ENCODE data around the gene JAZF1.

JAZF1 gene

DNA sequence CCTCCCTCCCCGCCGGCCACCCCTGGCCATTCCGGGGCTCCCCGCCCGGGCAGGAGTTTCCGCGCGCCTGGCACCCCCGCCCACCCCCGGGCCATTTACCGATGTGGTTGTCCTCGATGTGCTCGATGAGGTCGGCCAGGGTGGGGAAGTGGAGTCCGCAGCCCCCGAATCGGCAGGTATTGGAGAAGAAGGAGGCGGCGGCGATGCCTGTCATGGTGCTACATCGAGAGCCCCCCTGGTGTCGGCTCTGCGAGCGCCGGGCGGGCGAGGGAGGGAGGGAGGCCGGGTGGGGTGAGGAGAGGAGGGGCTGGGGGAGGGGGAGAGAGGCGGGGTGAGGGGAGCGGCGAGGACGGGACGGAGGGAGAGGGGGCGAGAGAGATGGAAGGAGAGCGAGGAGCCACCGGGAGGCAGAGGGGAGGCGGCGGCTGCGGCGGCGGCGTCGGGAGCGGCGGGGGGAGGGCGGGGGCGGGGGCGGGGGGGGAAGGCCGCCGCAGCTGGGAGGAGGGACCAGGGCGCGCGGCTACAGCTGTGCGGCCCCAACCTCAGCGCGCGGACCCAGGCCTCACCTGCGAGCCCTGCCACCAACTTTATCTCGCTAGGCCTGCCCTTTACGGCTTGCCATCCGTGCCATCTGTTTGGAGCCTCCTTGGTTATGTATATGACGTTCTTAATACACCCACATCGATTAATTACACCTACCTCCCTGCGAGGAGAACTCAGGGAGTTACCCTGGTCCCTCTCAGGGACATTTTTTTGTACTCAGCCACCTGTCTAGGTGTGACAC, at the start of gene JAZF1:
Gene JAZF1, minus strand, starts transcription at position 432 of the 784 bp plus-strand sequence.
- peak; percentile 51 for DNase-seq

DNA sequence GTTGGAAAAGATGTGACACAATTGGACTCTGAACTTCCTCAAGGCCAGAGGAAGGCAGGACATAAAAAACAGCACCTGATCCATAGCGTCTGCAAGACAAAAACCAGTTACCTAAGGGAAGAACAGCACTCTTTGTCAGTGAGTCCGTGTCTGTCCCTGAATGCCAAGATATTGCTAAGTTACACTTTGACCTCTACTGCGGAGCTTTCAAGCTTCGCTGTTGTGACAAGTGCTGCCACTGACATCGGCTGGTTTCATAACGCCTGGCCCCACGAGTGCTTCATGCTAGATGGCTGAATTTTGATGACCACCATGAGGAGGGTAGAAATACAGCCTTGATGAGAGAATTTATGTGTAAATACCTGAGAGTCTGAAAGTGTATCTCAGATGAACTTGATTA, 49.7 kb upstream of the JAZF1 start:
- no peak for DNase-seq

DNA sequence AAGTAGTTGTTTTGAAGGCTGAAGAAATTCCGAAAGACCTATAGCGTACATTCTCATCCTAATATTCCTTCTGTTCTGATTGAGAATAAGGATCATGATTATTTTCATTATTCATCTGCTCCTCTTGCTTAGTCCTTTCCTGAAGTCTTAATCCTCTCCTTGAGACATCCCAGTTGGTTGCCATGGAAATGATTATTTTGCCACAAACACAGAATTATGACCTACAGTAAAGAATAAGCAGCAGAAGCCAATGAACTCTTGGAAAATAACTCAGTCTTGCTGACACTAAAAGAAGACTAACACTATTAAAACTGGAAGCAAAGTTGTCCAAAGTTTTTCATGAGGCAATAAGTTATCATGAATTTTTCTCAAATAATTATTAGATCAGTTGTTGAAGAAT, 47.8 kb upstream of the JAZF1 start:
- DNase-seq = no peak

DNA sequence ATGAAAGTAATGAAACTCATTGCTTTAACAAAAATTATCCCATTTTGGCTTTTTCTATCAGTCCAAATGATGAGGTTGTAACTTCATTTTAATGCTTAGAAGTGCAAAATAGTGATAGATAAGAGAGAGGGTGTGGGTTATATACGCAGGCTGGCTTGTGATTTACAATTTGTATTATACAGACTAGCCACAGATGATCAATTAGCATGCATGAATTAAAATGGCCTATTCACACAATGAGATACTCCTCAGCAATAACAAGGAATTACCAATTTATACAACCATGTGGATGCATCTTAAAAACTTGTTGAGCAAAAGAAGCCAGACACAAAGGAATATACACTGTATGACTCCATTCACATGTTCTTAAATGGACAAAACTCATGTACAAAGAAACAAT, 45.4 kb upstream of the JAZF1 start:
- DNase-seq = no peak

DNA sequence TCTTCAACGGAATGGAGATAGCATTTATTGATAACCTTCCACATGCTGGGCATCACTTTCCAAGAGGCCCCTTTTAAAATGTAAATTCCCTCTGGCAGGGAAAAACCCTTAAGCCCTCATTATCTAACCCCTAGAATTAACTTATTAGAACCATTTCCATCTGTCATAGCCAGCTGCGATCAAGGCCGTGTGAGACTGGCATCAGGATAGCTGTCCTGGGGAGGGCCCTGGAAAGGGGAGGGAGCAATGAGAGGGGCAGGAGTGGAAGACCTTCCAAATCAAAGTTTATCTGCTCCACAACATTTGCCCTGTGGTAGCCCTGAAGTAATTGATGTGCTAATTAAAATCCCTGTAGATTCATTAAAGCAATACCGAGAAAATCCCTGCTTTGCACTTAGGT, 45.0 kb upstream of the JAZF1 start:
- DNase-seq = no peak

DNA sequence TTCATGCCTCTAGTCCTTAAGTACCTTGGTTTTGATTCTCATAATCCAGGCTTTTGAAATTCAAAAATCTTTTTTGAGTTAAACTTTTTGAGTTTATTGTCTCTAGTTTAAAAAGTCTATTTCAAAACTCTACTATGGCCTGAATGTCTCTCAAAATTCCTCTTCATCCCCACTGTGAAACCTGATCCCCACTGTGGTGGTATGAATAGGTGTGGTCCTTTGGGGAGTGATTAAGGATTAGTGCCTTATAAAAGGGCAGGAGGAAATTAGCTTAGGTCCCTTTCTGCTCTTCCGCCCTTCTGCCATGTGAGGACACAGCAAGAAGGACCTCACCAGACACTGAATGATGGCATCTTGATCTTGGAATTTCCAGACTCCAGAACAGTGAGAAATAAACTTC, 44.1 kb upstream of the JAZF1 start:
- no peak for DNase-seq

DNA sequence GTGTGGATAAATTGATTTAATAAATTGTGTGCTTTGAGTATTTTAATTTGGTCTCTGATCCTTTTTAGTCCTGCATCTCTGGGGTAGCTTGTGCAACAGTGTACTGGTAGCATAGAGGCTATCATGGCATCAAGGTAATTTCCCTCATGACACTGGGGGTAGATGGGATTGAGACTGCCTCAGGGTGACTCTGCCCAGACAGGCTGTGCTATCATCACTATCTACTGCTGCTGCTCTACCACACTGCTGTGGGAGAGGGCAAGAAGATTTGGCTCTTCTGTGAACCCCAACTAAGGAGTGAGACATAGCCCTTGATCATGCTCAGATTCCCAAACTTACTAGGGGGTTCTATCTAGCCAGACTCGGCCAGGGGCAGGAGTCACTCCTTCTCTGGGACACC, 43.6 kb upstream of the JAZF1 start:
- DNase-seq = no peak

DNA sequence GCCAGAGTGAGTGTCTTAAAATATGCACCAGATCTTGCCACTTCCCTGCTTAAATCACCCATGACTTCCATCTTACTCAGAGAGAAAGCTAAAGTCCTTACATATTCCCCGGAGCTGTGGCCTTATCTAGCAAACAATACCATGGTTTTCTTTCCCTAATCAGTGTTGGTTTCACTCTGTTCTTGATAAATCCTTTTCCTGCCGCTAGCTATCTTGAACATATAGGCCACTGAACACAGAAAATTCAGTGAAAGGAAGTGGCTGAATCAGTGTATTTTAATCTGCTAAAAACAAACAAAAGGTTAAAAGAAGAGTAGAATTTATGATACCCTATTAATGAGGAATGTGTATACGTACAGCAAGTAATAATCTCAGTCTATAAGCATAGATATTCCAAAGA, 42.0 kb upstream of the JAZF1 start:
- DNase-seq = no peak

DNA sequence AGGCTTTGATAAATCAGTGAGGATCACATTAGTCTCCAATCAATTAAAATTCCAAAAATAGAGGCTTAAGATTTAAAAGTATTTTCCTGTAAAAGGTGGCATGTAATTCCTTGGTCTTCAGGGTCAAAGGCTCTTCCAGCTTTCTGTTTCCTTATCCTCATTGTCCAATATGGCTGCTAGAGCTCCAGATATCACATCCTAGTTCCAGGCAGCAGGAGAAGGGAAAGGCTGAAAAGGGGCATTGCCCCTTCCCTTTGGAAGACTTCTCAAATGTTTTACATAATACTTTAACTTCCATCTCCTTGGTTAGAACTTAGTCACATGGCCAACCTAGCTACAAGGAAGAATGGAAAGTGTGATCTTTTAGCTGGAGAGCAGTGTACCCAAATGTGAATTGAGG, 39.2 kb upstream of the JAZF1 start:
- DNase-seq = no peak

DNA sequence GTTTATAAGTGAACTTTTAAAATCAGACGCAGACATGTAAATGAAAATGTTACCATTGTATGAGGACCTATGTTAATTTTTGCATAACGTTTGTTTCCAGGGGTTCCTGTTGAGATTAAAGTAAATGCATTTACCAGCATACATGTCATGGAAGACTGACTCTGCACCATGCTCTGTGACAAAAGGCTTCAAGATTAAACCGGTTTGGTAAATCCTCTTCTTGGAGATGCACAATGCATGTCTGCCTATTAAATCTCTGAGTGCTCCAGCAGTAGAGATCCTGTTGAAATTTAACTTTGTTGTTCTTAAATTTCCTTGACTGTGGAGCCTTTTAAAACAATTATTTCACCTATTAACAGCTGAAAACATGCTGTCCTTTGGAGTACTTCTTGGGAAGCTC, 36.5 kb upstream of the JAZF1 start:
- no peak for DNase-seq

DNA sequence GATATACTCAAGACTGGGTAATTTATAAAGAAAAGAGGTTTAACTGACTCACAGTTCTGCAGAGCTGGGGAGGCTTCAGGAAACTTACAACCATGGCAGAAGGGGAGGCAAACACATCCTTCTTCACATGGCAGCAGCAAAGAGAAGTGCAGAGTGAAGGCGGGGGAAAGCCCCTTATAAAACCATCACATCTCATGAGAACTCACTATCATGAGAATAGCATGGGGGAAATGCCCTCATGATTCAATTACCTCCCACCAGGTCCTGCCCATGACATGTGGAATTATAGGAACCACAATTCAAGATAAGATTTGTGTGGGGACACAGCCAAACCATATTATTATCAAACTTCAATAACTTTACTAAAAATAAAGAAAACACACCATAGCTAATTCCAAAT, 30.4 kb upstream of the JAZF1 start:
- DNase-seq = peak; percentile 30

DNA sequence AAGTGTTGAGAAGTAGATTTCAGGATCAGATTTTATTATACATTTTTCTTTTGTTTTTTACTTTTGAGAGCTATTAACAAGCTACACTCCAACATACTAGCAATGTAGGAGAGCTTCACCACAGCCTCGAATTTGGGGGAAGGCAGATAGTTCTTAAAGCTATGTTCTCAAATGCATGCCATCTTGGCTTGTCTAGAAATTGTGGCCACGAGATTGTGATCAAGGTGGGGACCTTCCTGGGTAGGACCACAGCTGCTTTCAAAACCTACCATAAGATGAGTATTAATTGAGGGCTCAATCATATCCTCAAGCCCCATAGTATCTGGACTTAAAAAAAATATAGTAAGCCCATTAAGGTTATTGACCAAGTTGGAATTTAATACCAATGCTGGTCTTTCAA, 27.9 kb upstream of the JAZF1 start:
- no peak for DNase-seq

DNA sequence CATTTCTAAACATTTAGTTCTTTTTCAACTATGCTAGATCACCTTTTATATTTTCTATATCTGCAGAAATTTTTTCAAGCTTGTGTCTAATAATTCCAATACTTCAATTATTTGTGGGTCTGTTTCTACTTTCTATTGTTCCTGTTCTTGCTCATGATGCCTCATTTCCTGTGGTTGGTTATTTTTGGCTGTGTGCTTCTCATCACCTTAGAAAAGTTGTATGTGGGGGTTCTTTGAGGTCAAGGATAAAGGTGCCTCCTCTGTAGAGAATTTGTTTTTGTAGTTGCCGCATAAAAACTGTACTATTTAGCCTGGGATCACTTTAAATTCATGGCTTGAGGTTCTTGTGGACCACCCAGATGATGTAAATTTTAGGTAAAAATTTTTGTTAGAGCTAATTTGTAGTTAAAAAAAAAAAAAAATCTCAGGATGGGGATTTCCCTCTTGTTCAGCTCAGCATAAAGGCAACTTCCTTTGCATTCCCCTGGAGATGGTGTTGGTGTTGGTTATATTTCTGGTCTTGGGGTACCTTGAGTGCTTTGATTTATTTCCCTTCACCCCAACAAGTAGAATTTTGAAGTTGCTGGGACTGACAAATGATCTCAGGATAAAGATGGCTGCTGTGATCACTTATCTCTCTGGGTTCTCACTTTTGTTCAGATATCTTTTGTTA, 27.0 kb upstream of the JAZF1 start:
- DNase-seq = no peak

DNA sequence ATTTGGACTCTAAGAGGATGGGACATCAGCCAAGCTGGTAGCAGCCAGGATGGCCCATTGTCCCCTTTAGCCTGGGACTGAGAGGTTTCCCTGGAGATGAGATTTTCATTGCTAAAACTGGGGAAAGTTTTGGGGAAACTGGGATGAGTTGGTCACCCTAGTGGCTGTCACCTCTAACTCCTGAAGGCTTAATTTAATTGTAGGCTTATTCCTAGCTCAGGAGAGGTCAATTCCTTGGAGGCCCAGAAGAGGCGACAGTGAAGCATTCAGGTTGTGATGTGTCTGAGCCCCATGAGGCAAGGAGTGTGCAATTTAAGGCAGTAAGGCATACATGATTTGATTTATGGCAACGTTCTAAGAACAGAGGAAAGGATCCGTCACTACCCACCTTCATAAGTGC, 24.9 kb upstream of the JAZF1 start:
- no peak for DNase-seq

DNA sequence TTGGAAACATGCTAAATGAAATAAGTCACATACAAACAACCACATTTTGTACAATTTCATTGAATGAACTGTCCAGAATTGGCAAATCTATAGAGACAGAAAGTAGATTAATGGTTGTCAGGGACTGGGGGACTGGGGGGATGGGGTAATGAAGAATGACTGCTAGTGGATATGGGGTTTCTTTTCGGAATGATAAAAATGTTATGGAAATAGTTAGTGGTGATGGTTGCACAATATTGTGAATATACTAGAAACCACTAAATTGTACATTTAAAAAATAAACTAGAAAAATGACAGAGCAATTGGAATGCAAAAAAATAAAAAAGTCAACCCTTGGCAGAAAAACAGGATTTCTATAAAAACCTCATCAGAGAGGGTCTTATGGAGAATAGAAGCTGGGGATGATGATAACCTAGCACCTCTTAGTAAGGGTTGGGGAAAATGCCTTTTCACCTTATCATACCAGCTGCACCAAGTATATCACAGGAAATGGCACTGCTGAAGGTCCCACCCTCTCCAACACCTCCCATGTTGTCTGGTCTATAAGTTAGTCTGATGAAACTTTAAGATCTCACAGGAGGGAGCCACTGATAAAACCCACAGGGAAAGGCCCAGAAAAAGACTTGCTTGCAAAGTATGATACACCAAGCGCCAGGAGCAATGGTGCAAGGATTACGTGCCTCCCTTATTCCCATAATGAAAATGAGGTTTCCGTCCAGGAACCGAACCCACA, 23.1 kb upstream of the JAZF1 start:
- no peak for DNase-seq

DNA sequence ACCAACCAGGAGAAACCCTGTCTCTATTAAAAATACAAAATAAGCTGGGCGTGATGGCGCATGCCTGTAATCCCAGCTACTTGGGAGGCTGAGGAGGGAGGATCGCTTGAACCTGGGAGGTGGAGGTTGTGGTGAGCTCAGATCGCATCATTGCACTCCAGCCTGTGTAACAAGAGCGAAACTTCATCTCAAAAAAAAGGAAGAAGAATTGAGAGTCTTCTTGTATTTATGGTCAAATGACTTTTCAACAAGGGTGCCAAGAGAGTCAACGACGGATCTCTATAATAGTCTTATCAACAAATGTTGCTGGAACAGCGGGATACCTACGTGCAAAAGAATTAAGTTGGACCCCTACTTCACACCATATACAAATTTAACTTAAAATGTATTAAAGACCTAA, 21.6 kb upstream of the JAZF1 start:
- DNase-seq = no peak

DNA sequence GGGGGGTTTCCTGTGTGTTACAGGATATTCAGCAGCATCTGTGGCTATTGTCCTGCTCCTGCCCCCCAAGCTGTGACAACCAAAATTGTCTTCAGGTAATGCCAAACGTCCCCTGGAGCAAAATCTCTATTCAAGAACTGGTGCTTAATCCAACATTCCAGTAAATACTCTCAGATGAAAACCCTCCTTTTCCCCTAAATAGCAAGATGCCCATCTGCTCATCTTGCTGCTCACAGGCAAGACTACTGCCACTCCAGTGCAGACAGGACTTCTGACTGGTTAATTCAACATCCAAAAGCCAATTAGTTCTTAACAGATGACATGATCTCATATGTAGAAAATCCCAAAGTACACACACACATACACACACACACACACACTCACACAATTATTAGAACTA, 20.5 kb upstream of the JAZF1 start:
- no peak for DNase-seq

DNA sequence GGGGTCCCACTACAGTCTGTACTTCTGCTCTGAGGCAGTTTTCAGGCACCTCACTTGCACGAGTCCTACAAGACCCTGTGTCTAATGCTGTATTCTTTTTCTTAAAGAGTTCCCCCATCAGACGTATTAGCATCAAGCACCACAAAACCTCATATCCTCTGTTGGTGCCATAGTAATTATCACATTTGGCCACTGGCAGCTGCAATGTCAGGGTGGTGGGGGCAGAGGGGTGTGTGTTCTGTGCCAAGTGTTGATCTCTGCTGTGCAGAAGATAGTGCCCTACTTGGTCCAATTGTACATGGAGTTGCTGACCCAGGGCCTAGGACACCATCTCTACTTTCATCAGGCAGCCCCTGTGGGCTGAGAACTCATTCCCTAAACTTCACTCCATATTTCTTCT, 20.0 kb upstream of the JAZF1 start:
- DNase-seq = no peak

DNA sequence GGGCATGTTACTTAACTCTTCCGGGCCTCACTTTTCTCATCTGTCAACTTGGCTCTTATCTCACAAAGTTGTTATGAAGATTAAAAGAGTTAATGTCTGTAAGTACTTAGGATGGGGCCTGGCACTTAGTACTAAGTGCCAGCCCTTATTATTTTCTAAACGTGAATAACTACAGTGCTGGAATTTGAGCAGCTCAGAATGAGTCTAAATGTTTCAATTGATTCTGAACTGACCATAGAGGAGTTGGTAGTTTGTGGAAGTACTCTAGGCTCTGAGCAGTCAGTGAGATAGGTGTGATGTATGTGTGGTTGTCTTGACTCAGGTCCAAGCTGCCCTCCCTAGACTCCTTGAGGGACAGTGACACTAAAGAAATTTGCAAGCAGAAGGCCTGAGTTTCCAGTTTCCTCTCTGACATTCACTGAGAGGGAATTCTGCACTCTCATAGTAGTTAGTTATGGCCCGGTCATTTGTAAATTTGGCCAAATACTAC, 18.5 kb upstream of the JAZF1 start:
- DNase-seq = no peak

DNA sequence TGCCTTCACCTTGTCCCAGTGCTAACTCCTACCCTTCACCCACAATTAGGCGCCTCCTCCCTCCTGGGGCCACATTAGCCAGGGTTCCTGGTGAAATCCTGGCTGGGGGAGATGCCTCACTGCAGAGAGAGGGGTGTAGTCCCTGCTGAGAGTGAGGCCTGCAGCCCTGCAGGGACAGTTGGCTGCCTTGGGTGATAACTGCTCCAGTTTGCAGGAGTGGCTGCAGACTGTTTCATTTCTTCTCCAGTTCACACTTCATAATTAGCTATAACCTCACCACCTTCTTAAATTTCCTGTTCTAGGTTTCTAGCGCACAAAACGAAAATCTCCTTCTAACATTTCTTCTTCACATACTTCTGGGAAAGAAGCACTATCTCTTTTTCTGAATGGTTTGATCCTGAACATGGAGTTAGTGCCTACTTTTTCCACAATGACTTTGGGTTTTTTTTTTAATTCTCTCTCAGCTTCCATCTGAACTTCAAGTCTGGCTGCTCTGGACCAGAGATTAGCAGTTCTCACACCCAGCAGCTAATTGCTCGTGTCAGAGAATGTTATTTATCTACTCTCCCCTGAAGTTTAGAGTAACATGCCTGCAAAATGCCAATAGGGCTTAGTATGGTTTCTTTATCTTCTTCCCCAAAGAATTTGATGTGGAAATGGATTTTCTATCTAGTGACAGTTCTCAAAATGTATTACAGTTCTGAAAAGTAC, 15.5 kb upstream of the JAZF1 start:
- DNase-seq = no peak

DNA sequence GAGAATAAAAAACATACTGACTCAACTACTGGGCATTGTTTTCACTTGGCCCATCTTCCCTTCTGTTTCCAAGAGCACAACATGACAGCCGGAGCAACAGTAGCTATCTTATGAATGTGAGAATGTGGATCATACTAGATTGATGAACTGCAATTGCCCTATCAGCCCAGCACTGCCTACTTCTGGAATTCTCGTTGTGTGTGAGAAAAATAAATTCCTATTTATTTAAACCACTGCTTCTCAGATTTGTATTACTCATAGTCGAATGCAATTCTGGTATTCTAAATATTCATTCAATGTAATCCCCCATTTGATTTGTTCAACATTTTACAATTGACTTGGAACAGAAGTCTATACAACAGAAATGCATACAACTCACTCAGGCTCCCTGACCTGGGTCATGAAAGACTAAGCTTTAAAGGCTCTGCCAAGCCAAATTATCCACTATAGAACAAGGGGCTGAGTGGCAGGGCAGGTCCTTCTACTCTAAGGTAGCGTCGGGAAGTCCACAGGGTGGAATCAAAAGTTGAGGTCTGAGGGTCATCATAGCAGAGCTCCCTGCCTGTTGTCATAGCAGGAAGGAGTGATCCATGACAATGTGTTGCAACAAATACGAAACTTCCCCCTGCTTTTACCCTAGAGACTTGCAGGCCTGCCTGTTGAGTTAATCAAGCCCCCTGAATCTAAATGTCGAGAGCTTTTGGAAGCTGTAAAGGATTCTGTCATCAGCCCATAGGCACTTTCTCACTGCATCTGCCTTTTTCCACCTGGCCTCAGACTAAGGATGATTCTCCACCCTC, 12.4 kb upstream of the JAZF1 start:
- no peak for DNase-seq

DNA sequence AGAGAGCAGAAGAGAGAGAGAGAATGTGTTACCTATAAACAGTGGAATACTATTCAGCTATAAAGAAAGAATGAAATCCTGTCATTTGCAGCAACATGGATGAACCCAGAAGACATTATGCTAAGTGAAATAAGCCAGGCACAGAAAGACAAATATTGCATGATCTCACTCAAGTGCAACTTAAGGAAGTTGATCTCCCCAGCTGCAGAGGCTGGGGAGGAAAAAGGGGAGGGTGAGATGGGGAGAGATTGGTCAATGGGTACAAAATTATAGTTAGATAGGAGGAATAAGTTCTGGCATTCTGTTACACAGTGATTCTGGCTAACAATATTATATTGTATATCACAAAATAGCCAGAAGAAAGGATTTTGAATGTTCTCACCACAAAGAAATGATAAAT, 11.2 kb upstream of the JAZF1 start:
- no peak for DNase-seq
